Prostate gland (tissue), 2 donors: ENCODE data around the gene MARCHF2. TPM values are rescaled to one million over a fixed set of nuclear protein-coding genes. Genes with fewer than 3 reads are reported as not detected.

ENCODE experiments used
- DNase-seq: peaks from one replicate; pipeline ENCODE4 v3.0.0-alpha.2; 2019; ENCODE audit warnings: low spot score
- H3K27ac ChIP-seq, 2 donors: fragments of 200-600 bp; sonication (generic); 2 replicates each; pipeline ENCODE4 v1.5.1; 2017 to 2019
- H3K27me3 ChIP-seq: fragments of 200-600 bp; sonication (generic); replicated peaks from 2 replicates; pipeline ENCODE4 v1.5.1; 2019; ENCODE audit not compliant: insufficient read depth
- H3K36me3 ChIP-seq, 2 donors: fragments of 200-600 bp; sonication (generic); 1 replicate in 1 of 2; 2 replicates in 1 of 2; pipeline versions ENCODE4 v1.5.1 to v1.8.1; 2017 to 2019
- H3K4me1 ChIP-seq: fragments of 200-600 bp; sonication (generic); replicated peaks from 2 replicates; pipeline ENCODE4 v1.5.1; 2019
- H3K4me3 ChIP-seq, 2 donors: fragments of 200-600 bp; sonication (generic); 2 replicates each; pipeline ENCODE4 v1.5.1; 2017 to 2019
- H3K9me3 ChIP-seq: fragments of 200-600 bp; sonication (generic); 2 replicates; pipeline ENCODE4 v1.5.1; 2017
- POLR2A ChIP-seq: fragments of 450-650 bp; IDR thresholded peaks from one replicate; pipeline ENCODE4 v1.6.1; 2016; ENCODE audit warnings: antibody characterized with exemption, mild to moderate bottlenecking
- POLR2AphosphoS5 ChIP-seq: sonication (generic); formaldehyde crosslinking; IDR thresholded peaks from one replicate; pipeline ENCODE4 v1.6.1; 2017; ENCODE audit warnings: antibody characterized with exemption
- WGBS: methylation state at CpG from one replicate; pipeline ENCODE4 v1.1.5; 2018; 5-methylcytosine and 5-hydroxymethylcytosine counted together
- intact Hi-C: fragments of 100-400 bp; cut with DNase I; formaldehyde crosslinking; loops from one replicate; pipeline ENCODE4 v1.14.2; 2022
- total RNA-seq, 2 donors: library from RNA; depleted of rRNA; stranded (reverse); fragments of >200 nt; gene quantifications; one replicate each; pipeline ENCODE4 v1.1.0, GENCODE V29; 2016
- TF ChIP-seq, protein P1 (sequence below), 4 experiments: fragments of 200-600 bp in 2 of 4; fragments of 450-650 bp in 2 of 4; sonication (generic) in 2 of 4; IDR thresholded peaks; 1 replicate in 3 of 4; 2 replicates in 1 of 4; pipeline ENCODE4 v1.5.1; 2016 to 2019; ENCODE audit warnings: antibody characterized with exemption in 4 of 4, mild to moderate bottlenecking in 2 of 4, moderate library complexity in 2 of 4

Gene MARCHF2
- total RNA-seq, 2 donors from 2014 or later: 119 to 163 TPM

DNA sequence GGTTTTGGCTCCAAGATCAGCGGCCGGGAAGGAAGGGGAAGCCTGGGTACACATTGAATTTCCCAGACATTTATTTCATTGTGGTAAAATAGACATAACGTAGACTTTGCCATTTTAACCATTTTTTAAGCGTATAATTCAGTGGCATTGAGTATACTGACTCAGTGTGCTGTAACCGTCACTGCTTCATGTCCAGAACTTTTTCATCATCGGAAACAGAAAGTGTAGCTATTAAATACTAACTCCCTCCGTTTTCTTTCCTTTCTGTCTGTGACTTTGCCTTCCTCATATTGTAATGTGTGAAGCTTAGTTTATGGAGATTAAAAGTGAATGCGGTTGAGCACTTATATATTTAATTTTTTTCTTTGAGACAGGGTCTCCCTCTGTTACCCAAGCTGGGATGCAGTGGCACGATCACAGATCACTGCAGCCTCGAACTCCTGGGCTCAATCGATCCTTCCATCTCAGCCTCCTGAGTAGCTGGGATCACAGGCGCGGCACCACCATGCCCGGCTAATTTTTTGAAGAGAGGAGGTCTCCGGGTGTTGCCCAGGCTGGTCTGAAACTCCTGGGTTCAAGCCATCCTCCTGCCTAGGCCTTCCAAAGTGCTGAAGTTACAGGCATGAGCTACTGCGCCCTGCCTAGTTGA lies 33.1 kb downstream of the MARCHF2 start:
- 16% methylated on average over 16 of the region's 16 CpGs for WGBS
- Histone ChIP-seq H3K9me3 (no peaks in the 10 kb centered on the region), H3K36me3 (no peaks in the 10 kb centered on the region), H3K27me3 (no peaks in the 10 kb centered on the region), H3K4me1 (peaks cover 18% of the 10 kb centered on the region), H3K27ac (peak overlapping the region; percentile 95 to 98), H3K4me3 (peak overlapping the region; percentile 84 to 100)
- TF ChIP-seq POLR2A (no peak), POLR2AphosphoS5 (no peak)
- TF ChIP-seq, protein P1, sequence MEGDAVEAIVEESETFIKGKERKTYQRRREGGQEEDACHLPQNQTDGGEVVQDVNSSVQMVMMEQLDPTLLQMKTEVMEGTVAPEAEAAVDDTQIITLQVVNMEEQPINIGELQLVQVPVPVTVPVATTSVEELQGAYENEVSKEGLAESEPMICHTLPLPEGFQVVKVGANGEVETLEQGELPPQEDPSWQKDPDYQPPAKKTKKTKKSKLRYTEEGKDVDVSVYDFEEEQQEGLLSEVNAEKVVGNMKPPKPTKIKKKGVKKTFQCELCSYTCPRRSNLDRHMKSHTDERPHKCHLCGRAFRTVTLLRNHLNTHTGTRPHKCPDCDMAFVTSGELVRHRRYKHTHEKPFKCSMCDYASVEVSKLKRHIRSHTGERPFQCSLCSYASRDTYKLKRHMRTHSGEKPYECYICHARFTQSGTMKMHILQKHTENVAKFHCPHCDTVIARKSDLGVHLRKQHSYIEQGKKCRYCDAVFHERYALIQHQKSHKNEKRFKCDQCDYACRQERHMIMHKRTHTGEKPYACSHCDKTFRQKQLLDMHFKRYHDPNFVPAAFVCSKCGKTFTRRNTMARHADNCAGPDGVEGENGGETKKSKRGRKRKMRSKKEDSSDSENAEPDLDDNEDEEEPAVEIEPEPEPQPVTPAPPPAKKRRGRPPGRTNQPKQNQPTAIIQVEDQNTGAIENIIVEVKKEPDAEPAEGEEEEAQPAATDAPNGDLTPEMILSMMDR (IDR thresholded peaks at IDR 0.05): no peak
- no peak for DNase-seq
- intact Hi-C loops: no loop called here

DNA sequence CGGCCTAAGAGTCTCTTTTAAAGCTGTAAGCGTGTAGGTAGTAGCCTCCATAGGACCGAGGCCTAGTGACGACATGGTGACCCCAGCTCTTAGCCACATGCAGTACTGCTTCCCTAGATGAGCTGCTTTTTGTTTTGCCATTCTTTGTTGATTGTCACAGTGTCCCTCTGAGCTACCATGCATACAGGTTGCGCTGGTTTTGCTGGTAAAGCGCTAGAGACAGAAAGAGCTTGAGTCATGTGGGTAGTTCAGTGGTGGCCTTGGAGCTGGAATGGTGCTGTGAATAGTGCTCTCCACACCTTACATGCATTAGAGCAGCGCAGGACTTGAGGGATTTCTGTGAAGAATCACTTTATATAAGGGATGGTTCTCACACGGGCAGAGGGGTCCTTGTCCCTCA lies 36.7 kb downstream of the MARCHF2 start:
- 54% methylated on average over 7 of the region's 8 CpGs for WGBS
- TF ChIP-seq POLR2AphosphoS5: peak; percentile 58
- TF ChIP-seq, protein P1 (IDR thresholded peaks at IDR 0.05): no peak
- intact Hi-C loops: no loop called here

DNA sequence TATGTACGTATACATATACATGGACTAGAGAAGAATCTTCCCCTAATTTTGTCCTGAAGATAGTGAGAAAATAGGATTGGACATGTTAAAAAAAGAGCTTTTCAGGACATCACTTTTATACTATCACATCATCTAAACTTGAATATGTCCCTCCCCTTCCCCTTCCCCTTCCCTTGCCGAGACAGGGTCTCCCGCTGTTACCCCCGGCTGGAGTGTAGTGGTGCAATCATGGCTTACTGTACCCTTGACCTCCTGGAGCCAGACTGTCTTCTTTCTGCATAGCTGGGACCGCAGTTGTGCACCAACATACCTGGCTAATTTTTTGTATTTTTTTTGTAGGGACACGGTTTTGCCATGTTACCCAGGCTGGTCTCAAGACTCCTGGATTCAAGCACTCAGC lies 38.3 kb downstream of the MARCHF2 start:
- peaks cover 49% of the 10 kb centered on the region for H3K4me1 ChIP-seq
- no peak for DNase-seq

More for the DNA sequence above, 36.7 kb downstream of the MARCHF2 start:
- H3K27me3 ChIP-seq: no peaks in the 10 kb centered on the region
- peak; percentile 54 for DNase-seq
- no peaks in the 10 kb centered on the region for H3K9me3 ChIP-seq
- H3K27ac ChIP-seq: no peak overlapping the region
- H3K4me3 ChIP-seq: no peak overlapping the region
- H3K4me1 ChIP-seq: peaks cover 44% of the 10 kb centered on the region
- no peaks in the 10 kb centered on the region for H3K36me3 ChIP-seq

DNA sequence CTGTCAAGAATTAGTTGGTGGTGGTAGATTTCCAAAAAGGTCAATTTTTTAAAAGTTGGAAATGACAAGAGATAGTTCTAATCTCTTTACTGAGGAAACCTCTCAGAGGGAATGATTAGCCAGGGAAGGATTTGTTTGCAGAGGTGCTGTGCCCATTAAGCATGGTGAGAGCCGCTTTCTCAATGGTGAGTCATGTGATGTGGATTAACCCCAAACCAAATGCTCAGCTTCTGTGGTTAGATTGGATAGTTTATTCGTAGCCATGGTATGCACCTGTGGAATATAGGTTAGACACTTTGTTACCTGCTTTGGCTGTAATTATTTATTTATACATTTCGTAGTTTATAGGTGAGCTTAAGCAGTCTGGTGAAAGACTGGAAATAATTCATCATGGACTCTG lies 38.8 kb downstream of the MARCHF2 start:
- Histone ChIP-seq H3K4me3 (no peak overlapping the region), H3K4me1 (peaks cover 44% of the 10 kb centered on the region), H3K27ac (no peak overlapping the region), H3K9me3 (no peaks in the 10 kb centered on the region), H3K36me3 (no peaks in the 10 kb centered on the region), H3K27me3 (no peaks in the 10 kb centered on the region)
- 46% methylated on average over 3 of the region's 3 CpGs for WGBS
- no peak for DNase-seq
- TF ChIP-seq POLR2AphosphoS5 (no peak), POLR2A (no peak)
- TF ChIP-seq, protein P1 (IDR thresholded peaks at IDR 0.05): no peak
- intact Hi-C loops: no loop called here

More for the DNA sequence above, 38.3 kb downstream of the MARCHF2 start:
- Histone ChIP-seq H3K27me3 (no peaks in the 10 kb centered on the region), H3K36me3 (no peaks in the 10 kb centered on the region), H3K27ac (no peak overlapping the region), H3K4me3 (no peak overlapping the region), H3K9me3 (no peaks in the 10 kb centered on the region)
- intact Hi-C loops: no loop called here
- WGBS: 62% methylated on average over 6 of the region's 6 CpGs
- TF ChIP-seq, protein P1 (IDR thresholded peaks at IDR 0.05): no peak
- no peak for TF ChIP-seq POLR2AphosphoS5
- no peak for TF ChIP-seq POLR2A

DNA sequence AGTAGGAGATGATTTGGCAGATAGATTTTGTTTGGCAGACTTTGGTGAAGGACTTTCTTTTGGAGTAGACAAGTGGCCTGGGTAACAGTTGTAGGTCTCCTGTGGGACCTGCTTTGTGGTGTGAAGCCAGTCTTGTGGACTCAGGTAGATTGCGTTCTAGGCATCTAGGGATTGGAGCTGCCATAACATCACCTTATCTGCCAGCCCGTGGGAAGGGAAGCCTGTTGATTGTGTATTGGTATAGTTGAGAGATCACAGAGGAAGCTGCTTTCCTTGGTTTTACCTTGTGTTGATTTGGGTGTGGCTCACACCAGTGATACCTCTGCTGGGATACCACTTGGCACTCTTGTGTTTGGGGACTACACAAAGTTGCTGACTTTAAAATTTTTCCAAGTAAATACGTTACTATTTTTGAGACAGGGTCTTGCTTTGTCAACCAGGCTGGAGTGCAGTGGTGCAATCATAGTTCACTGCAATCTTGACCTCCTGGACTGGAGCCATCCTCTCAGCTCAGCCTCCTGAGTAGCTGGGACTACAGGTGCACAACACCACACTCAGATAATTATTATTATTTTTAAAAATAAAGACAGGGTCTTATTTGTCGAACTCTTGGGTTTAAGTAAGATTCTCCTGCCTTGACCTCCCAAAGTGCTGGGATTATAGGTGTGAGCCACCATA lies 39.5 kb downstream of the MARCHF2 start:
- H3K27ac ChIP-seq: no peak overlapping the region

More for the DNA sequence above, 39.5 kb downstream of the MARCHF2 start:
- DNase-seq: no peak
- H3K36me3 ChIP-seq: no peaks in the 10 kb centered on the region
- no peaks in the 10 kb centered on the region for H3K27me3 ChIP-seq
- H3K4me3 ChIP-seq: no peak overlapping the region
- intact Hi-C loops: no loop called here
- peaks cover 40% of the 10 kb centered on the region for H3K4me1 ChIP-seq
- no peaks in the 10 kb centered on the region for H3K9me3 ChIP-seq
- 65% methylated on average over 4 of the region's 4 CpGs for WGBS
- TF ChIP-seq POLR2AphosphoS5: no peak
- TF ChIP-seq POLR2A: no peak
- TF ChIP-seq, protein P1 (IDR thresholded peaks at IDR 0.05): no peak
